Iris pigment epithelial cell (primary cell): ENCODE results near the gene TTC12.

Experiments
- DNase-seq: peaks from one replicate; pipeline ENCODE4 v3.0.0-alpha.2; 2011; ENCODE audit warnings: low read depth

TTC12 gene

GRCh38 chr11:113314389-113315301 is at the start of gene TTC12:
TSS of gene TTC12 (plus strand) at chr11:113314583. CDS start at chr11:113316258, 1,675 bp downstream.
- DNase-seq = peak; percentile 89

- DNase-seq = no peak
Measured at GRCh38 chr11:113265362-113265761, 49.0 kb upstream of the TTC12 start.

GRCh38 chr11:113267493-113267892 is 46.9 kb upstream of the TTC12 start:
- DNase-seq = no peak

GRCh38 chr11:113269096-113269495 is 45.3 kb upstream of the TTC12 start:
- no peak for DNase-seq

GRCh38 chr11:113269636-113270035 is 44.7 kb upstream of the TTC12 start:
- DNase-seq = no peak

- no peak for DNase-seq
Measured at GRCh38 chr11:113270080-113270479, 44.3 kb upstream of the TTC12 start.

- no peak for DNase-seq
Measured at GRCh38 chr11:113271551-113272245, 42.7 kb upstream of the TTC12 start.

- DNase-seq = no peak
Measured at GRCh38 chr11:113272281-113272680, 42.1 kb upstream of the TTC12 start.

- no peak for DNase-seq
Measured at GRCh38 chr11:113272927-113273615, 41.3 kb upstream of the TTC12 start.

GRCh38 chr11:113273720-113274119 is 40.7 kb upstream of the TTC12 start:
- no peak for DNase-seq

GRCh38 chr11:113274713-113275582 is 39.4 kb upstream of the TTC12 start:
- DNase-seq = peak; percentile 17

- no peak for DNase-seq
Measured at GRCh38 chr11:113275602-113276001, 38.8 kb upstream of the TTC12 start.

- DNase-seq = no peak
Measured at GRCh38 chr11:113276466-113276865, 37.9 kb upstream of the TTC12 start.

GRCh38 chr11:113277907-113278306 is 36.5 kb upstream of the TTC12 start:
- DNase-seq = no peak

GRCh38 chr11:113278481-113278880 is 35.9 kb upstream of the TTC12 start:
- DNase-seq = peak; percentile 66

GRCh38 chr11:113278925-113279324 is 35.5 kb upstream of the TTC12 start:
- no peak for DNase-seq

- no peak for DNase-seq
Measured at GRCh38 chr11:113279591-113279990, 34.8 kb upstream of the TTC12 start.

GRCh38 chr11:113281052-113281725 is 33.2 kb upstream of the TTC12 start:
- DNase-seq = no peak

- DNase-seq = no peak
Measured at GRCh38 chr11:113282898-113283437, 31.4 kb upstream of the TTC12 start.

GRCh38 chr11:113283881-113284280 is 30.5 kb upstream of the TTC12 start:
- no peak for DNase-seq

GRCh38 chr11:113286009-113286408 is 28.4 kb upstream of the TTC12 start:
- DNase-seq = no peak
